DMS53 treated with DMSO at 0.1 percent for 48 hours (cell line): ENCODE data around the gene UGT1A10.
"Not testable (repeated sequence)": the region's sequence is repeated elsewhere in the genome, so short reads cannot be mapped to it uniquely, and the experiment has no call there.

ENCODE experiments used
- DNase-seq: peaks from one replicate; lab custom pipeline; 2025; ENCODE audit not compliant: unreplicated experiment; lab: John Stamatoyannopoulos, UW

The UGT1A10 gene

DNA sequence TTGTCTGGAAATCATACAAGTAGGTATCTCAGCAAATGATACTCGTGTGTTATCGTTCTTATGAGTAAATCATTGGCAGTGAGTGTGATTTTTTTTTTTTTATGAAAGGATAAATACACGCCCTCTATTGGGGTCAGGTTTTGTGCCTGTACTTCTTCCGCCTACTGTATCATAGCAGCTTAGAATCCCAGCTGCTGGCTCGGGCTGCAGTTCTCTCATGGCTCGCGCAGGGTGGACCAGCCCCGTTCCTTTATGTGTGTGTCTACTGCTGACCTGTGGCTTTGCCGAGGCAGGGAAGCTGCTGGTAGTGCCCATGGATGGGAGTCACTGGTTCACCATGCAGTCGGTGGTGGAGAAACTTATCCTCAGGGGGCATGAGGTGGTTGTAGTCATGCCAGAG, at the start of gene UGT1A10:
Gene UGT1A10 (plus strand): TSS at position 143 of the 400 bp plus-strand sequence. CDS start 75 bp downstream, at position 218.
- DNase-seq, result not testable (repeated sequence)

DNA sequence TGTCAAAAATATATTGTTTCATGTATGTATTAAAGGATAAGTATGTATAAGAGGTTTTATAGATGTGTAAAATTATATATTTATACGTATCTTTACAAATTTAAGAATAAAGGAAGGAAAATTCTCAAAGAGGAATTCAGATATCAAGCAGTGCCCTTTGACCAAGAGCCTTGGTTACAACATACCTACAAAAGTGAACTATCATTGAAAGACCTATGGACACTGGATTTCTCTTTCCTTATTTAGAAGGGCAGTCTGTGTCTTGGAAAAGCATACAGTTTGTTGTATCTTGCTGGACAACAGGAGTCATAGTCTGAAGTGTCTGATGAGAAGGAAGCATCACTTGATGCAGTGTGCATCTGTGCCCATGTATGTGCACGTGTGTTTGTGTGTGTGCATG, 47.8 kb upstream of the UGT1A10 start:
- no peak for DNase-seq

DNA sequence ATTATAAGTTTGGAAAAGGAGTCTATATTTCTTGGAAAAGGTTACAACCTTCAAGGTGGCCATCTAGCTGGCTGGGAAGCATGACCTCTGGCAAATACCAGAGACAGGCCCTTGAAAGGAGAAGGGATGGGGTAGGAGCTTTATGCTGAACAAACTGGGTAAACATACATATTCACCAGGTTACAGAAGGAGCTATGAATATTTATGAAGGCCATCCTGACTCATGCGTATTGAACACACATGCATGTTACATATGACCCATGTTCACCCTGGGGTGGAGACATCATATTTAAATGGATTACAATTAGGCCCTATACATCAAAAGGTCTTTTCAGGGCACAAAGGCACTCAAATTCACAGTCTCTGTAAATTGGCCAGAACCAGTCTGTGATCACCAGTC, 43.5 kb upstream of the UGT1A10 start:
- DNase-seq, result not testable (repeated sequence)

DNA sequence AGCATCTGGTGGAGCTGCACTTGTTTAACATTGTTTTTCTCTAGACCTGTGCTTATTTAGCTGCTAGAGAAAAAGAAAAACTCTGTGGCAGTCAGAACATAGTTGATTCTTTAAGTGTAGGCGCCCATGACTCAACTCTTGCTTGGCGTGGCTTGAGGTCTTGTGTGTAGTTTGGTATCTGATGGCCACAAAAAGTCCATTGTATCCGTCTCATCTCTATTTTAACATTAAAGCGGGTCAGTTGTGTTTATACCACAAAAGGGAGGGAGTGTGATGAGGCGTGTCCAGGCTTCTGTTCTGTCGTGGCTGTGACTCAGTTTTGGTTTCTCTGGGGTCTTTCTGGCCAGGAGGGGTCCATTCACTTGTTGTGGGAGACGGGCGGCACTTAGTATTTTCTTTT, 43.0 kb upstream of the UGT1A10 start:
- no peak for DNase-seq

DNA sequence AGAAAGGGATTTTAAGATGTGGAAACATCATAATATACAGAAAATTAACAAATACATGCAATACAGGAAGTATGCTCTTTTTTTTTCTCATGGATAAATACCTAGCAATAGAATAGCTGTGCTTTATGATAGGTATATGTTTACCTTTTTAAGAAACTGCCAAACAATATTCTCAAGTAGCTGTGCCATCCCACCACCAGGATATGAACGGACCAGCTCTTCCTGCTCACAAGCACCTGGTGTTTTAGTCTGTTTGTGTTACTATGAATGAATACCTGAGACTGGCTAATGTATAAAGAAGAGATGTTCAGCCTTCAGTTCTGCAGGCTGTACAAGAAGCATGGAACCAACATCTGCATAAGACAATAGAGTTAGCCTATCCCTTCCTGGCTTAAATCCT, 38.7 kb upstream of the UGT1A10 start:
- DNase-seq, result peak; percentile 50

DNA sequence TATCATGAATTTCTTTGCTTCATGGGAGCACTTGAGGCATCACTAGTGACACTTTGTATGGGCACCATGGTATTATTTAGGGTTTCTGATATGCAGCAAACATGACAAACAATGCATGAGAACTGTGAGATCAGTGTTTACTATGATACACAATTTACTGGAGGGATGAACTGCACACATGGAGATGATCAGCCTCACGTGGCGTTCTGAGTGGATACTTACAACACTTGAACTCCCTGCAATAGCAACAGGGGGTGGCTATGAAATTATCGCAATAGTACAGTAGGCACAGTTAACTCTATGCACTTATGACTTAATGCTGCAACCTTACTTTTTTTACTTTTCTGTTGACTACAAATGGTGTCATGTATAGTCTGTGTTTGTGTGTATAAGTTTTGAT, 37.3 kb upstream of the UGT1A10 start:
- DNase-seq, result no peak

DNA sequence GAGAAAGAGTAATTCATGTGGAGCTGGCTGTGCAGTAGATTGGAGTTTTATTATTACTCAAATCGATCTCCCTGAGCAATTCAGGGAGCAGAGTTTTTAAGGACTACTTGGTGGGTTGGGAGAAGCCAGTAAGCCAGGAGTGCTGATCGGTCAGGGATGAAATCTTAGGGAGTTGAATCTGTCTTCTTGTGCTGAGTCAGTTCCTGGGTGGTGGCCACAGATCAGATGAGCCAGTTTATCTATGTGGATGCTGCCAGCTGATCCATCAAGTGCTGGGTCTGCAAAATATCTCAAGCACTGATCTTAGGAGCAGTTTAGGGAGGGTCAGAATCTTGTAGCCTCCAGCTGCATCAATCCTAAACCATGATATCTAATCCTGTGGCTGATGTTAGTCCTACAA, 35.9 kb upstream of the UGT1A10 start:
- no peak for DNase-seq

DNA sequence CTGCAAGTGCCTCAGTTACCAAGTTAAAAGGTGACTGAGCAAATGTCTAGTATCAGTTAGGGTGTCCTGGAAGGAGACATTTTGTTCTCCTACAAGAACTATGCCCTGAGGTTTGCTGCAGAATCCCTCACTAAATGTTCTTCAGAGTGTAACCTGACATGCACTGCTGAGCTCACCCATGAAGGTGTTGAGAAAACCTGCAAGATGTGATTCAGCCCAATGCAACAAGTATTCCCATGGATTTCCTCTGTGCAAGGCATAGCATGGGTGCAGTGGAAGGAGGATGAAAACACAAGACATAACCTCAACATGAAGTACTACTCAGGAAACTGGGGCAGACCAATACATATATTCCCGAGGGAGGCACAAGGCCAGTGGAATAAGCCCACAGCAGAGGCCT, 34.2 kb upstream of the UGT1A10 start:
- DNase-seq, result no peak

DNA sequence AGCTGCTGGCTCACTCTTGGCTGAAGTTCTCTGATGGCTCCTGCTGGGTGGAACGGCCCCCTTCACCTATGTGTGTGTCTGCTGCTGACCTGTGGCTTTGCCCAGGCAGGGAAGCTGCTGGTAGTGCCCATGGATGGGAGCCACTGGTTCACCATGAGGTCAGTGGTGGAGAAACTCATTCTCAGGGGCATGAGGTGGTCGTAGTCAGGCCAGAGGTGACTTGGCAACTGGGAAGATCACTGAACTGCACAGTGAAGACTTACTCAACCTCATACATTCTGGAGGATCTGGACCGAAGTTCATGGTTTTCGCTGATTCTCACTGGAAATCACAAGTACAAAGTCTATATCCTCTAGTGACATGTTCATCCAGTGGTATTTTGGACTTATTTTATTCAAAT, 32.7 kb upstream of the UGT1A10 start:
- no peak for DNase-seq

DNA sequence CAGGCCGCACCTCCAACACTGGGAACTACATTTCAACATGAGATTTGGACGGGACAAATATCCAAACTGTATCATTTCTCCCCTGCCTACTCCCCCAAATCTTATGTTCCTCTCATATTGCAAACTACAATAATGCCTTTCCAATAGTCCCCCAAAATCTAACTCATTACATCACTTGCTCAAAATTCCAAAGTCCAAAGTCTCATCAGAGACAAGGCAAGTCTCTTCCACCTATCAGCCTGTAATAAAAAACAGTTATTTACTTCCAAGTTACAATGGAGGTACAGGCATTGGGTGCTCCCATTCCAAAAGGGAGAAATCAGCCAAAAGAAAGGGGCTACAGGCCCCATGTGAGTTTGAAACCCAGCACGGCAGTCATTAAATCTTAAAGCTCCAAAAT, 31.4 kb upstream of the UGT1A10 start:
- no peak for DNase-seq

DNA sequence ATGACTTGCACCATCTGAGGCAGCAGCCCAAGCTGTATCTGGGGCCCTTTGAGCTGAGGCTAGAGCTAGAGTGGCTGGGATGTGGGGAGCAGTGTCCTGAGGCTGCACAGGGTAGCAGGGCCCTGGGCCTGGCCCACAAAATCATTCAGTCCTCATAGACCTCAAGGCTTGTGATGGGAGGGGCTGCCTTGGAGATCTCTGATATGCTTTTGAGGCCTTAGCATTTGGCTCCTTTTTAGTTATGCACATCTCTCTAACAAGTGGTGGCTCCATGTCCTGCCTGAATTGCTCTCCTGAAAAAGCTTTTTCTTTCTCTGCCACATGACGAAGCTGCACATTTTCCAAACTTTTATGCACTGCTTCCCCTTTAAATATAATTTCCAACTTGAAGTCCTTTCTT, 30.6 kb upstream of the UGT1A10 start:
- DNase-seq, result no peak

DNA sequence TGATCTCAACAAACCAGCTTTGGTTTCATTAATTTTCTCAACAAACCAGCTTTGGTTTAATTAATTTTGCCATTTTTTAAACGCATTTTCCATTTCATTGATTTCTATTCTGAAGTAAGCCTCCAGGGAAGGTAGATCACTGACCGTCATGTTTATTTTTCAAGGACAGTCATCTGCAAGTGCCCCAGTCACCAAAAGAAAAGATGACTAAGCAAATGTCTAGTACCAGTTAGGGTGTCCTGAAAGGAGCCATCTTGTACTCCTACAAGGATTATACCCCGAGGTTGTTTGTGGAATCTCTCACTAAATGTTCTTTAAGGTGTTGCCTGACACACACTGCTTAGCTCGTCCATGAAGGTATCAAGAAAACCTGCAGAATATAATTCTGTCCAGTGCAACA, 25.0 kb upstream of the UGT1A10 start:
- no peak for DNase-seq

DNA sequence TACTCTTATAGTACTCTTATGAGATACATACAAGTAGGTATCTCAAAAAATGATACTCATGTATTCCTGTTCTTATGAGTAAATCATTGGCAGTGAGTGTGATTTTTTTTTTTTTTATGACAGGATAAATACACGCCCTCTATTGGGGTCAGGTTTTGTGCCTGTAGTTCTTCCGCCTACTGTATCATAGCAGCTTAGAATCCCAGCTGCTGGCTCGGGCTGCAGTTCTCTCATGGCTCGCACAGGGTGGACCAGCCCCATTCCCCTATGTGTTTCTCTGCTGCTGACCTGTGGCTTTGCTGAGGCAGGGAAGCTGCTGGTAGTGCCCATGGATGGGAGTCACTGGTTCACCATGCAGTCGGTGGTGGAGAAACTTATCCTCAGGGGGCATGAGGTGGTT, 18.8 kb upstream of the UGT1A10 start, which contains the start of gene UGT1A8:
Gene UGT1A8 (plus strand): TSS at position 158 of the 400 bp plus-strand sequence. CDS start 75 bp downstream, at position 233.
- not testable (repeated sequence) for DNase-seq

DNA sequence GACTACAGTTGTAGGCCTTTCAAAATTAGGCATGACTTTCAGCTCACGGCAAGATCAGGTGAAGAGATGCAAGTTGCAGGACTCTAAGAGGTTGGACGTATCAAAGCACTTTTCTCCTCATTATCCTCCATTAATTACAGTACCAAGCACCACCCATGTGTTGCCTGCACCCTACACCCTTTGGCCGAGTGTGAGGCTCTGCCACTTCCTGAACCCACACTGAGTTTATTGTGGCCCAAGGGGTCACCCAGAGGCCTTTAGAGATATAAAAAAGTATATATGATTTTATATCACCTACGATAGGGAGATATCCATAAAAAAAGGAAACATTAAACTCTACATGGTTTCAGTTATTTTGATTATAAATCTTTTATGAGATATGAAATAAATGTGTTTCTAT, 16.0 kb upstream of the UGT1A10 start:
- DNase-seq, result no peak

DNA sequence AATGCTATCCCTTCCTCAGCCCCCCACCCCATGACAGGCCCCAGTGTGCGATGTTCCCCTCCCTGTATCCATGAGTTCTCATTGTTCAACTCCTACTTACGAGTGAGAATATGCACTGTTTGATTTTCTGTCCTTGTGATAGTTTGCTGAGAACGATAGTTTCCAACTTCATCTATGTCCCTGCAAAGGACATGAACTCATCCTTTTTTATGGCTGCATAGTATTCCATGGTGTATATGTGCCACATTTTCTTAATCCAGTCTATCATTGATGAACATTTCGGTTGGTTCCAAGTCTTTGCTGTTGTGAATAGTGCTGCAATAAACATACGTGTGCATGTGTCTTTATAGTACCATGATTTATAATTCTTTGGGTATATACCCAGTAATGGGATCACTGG, 14.4 kb upstream of the UGT1A10 start:
- not testable (repeated sequence) for DNase-seq

DNA sequence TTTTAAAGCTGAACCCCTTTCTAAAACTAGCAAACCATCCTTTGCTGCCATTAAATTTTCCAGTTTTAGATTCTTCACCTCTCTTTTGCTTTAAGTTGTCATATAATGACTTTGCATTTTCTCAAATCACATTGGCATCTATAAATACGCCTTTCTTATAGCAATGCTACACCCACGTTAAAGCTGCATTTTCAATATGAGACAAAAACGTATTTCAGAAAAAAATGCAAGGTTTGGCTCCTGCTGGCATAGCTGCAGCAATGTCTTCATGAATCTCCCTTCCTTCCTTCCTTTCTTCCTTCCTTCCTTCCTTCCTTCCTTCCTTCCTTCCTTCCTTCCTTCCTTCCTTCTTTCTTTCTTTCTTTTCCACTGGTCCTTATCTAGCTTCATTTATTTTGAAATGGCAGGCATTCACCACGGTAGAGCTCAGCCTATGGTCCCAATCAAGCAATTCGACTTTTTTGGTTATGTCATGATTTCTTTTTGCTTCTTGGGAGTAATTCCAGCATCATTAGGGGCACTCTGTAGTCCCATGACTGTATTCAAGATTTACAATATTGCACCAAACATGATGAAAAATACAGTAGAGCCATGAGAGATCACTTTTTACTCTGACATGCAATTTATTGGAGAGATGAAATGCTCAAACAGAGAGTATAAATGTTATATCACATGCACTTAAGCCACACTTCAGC, 8.8 kb upstream of the UGT1A10 start:
- DNase-seq, result no peak

DNA sequence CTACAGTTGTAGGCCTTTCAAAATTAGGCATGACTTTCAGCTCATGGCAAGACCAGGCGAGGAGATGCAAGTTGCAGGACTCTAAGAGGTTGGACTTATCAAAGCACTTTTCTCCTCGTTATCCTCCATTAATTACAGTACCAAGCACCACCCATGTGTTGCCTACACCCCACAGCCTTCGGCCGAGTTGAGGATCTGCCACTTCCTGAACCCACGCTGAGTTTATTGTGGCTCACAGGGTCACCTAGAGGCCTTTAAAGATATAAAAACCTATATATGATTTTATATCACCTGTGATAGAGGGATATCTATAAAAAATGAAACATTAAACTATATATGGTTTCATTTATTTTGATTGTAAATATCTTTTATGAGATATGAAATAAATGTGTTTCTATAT, 2.6 kb downstream of the UGT1A10 start:
- DNase-seq, result no peak

DNA sequence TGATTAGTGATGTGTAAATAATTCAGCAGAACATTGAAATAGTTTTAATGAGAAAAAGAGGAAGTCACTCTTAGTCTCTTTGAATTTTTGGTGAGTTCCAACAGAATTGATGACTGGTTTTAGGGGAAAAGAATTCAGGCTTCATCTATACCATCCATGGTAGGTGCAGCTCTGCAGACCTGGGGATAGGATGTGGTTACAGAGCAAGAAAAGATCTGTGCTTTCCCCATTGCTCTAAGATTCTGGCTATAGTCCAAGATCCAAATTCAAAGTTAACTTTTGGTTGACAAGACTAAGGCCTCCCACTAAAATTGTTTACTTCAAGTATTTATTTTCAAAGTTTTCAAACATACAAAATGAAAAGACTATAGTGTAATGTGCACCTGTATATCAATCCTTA, 3.6 kb downstream of the UGT1A10 start:
- no peak for DNase-seq

DNA sequence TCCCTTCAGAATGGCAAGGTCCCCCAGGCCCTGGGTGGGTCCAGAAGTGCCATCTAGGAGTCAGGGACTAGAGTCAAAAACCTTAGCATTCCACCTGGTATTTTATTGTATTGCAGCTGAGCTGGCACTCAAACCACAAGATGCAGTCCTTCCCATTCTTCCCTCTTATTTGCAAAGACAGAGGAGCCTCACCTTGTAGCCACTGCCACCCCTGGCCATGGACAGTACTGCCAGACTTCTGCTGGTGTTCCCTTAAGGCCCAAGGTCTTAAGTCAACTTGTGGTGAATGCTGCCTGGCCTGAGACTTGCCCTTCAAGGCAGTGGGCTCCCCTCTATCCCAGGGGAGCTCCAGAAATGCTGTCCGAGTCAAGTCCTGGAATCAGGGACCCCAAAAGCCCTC, 6.9 kb downstream of the UGT1A10 start:
- peak; percentile 1 for DNase-seq

DNA sequence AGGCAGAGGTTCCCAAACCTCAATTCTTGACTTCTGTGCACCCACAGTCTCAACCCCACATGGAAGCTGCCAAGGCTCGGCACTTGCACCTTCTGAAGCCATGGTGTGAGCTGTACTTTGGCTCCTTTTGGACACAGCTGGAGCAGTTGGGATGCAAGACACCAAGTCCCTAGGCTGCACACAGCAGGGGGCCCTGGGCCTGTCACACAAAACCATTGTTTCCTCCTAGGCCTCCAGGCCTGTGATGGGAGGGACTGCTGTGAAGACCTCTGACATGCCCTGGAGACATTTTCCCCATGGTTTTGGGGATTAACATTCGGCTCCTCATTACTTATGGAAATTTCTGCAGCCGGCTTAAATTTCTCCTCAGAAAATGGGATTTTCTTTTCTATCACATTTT, 9.8 kb downstream of the UGT1A10 start:
- not testable (repeated sequence) for DNase-seq

DNA sequence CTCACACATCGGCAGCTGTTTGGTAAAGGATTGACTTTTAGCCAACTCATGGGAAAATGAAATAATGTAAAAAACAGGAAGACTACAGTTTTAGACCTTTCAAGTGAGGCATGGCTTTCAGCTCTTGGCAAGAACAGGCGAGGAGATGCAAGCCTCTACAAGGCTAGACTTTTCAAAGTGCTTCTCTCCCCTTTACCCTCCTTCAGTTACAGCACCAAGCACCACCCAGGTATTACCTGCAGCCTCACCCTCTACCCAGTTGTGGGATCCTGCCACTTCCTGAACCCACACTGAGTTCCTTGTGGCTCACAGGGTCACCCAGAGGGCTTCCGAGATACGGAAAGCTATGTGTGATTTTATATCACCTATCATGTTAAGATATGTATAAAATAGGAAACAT, 14.7 kb downstream of the UGT1A10 start:
- DNase-seq, result no peak

DNA sequence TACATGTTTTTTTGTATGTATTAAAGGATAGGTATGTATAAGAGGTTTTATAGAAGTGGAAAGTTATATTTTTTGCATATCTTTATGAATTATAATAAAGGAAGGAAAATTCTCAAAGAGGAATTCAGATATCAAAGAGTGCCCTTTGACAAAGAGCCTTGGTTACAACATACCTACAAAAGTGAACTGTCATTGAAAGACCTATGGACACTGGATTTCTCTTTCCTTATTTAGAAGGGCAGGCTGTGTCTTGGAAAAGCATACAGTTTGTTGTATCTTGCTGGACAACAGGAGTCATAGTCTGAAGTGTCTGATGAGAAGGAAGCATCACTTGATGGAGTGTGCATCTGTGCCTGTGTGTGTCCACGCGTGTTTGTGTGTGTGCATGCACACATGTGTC, 15.2 kb downstream of the UGT1A10 start:
- DNase-seq, result no peak

DNA sequence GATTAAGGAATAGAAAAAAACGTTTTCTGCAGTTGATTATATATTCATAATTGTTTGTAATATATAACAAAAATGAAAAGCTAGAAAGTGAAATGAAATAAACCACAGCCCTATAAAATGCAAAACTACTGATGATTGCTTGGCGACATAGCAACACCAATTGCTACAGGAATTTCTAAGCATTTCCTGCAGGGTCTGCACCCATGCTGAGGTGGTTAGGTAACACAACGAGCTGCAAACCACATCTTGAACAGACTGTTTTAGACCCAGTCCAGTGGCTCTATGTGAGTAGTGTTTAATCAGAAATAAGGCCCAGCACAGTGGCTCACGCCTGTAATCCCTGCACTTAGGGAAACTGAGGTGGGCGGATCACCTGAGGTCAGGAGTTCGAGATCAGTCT, 18.3 kb downstream of the UGT1A10 start:
- no peak for DNase-seq
